ENCODE measurements around the gene TSHZ2. TPM values are rescaled to one million over a fixed set of nuclear protein-coding genes. Genes with fewer than 3 reads are reported as not detected.

TSHZ2 gene
- total RNA-seq, 1 donor from 2014 or later = 9.9 TPM

GRCh38 chr20:53079261-53079691, 107.1 kb downstream of the TSHZ2 start:
- peak overlapping the region; percentile 9 for H3K27ac ChIP-seq (ENCODE audit: low read depth, low read length)
- no peak overlapping the region for H3K4me3 ChIP-seq (ENCODE audit: low read length in 3 of 3)
- no peaks in the 10 kb centered on the region for H3K9me3 ChIP-seq (ENCODE audit: control insufficient read depth in 3 of 3, low read length in 3 of 3)
- H3K27me3 ChIP-seq (ENCODE audit: control insufficient read depth in 3 of 3, insufficient read depth in 3 of 3, low read length in 3 of 3) = no peaks in the 10 kb centered on the region
- H3K9ac ChIP-seq (ENCODE audit: low read depth in 1 of 3, low read length in 3 of 3) = no peak overlapping the region
- H3K4me1 ChIP-seq (ENCODE audit: control insufficient read depth in 3 of 3, insufficient read depth in 3 of 3, low read length in 3 of 3) = peaks cover 6 to 13% (median 10%) of the 10 kb centered on the region in 3 donors
- no peaks in the 10 kb centered on the region for H3K36me3 ChIP-seq (ENCODE audit: control insufficient read depth in 3 of 3, insufficient read depth in 3 of 3, low read length in 3 of 3)

GRCh38 chr20:53079828-53080686, 107.9 kb downstream of the TSHZ2 start:
- Histone ChIP-seq H3K9ac (ENCODE audit: low read depth in 1 of 3, low read length in 3 of 3) (no peak overlapping the region), H3K4me1 (ENCODE audit: control insufficient read depth in 3 of 3, insufficient read depth in 3 of 3, low read length in 3 of 3) (peaks cover 6 to 13% (median 10%) of the 10 kb centered on the region in 3 donors), H3K36me3 (ENCODE audit: control insufficient read depth in 3 of 3, insufficient read depth in 3 of 3, low read length in 3 of 3) (no peaks in the 10 kb centered on the region), H3K27me3 (ENCODE audit: control insufficient read depth in 3 of 3, insufficient read depth in 3 of 3, low read length in 3 of 3) (no peaks in the 10 kb centered on the region), H3K27ac (ENCODE audit: low read depth, low read length) (peak overlapping the region; percentile 9), H3K9me3 (ENCODE audit: control insufficient read depth in 3 of 3, low read length in 3 of 3) (no peaks in the 10 kb centered on the region), H3K4me3 (ENCODE audit: low read length in 3 of 3) (no peak overlapping the region)

DNA sequence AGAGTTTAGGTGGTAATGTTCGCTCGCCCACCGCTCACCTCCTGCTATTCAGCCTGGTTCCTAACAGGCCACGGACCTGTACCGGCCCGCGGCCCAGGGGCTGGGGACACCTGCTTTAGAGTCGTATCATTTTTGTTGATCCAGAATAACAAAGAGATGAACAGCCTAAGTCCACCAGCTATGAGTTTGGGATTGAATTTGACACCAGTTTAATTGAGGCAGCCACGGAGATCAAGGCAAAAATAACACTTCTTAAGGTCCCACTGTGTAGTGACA, 108.5 kb downstream of the TSHZ2 start:
- Histone ChIP-seq H3K4me3 (ENCODE audit: low read length in 3 of 3) (no peak overlapping the region), H3K27me3 (ENCODE audit: control insufficient read depth in 3 of 3, insufficient read depth in 3 of 3, low read length in 3 of 3) (no peaks in the 10 kb centered on the region), H3K36me3 (ENCODE audit: control insufficient read depth in 3 of 3, insufficient read depth in 3 of 3, low read length in 3 of 3) (no peaks in the 10 kb centered on the region), H3K9ac (ENCODE audit: low read depth in 1 of 3, low read length in 3 of 3) (no peak overlapping the region), H3K27ac (ENCODE audit: low read depth, low read length) (peak overlapping the region; percentile 9), H3K9me3 (ENCODE audit: control insufficient read depth in 3 of 3, low read length in 3 of 3) (no peaks in the 10 kb centered on the region), H3K4me1 (ENCODE audit: control insufficient read depth in 3 of 3, insufficient read depth in 3 of 3, low read length in 3 of 3) (peaks cover 4 to 12% (median 10%) of the 10 kb centered on the region in 3 donors)

- Histone ChIP-seq H3K9ac (ENCODE audit: low read depth in 1 of 3, low read length in 3 of 3) (no peak overlapping the region), H3K4me3 (ENCODE audit: low read length in 3 of 3) (no peak overlapping the region), H3K27ac (ENCODE audit: low read depth, low read length) (peak overlapping the region; percentile 9), H3K4me1 (ENCODE audit: control insufficient read depth in 3 of 3, insufficient read depth in 3 of 3, low read length in 3 of 3) (peaks cover 2 to 10% (median 10%) of the 10 kb centered on the region in 3 donors), H3K27me3 (ENCODE audit: control insufficient read depth in 3 of 3, insufficient read depth in 3 of 3, low read length in 3 of 3) (no peaks in the 10 kb centered on the region), H3K9me3 (ENCODE audit: control insufficient read depth in 3 of 3, low read length in 3 of 3) (no peaks in the 10 kb centered on the region), H3K36me3 (ENCODE audit: control insufficient read depth in 3 of 3, insufficient read depth in 3 of 3, low read length in 3 of 3) (no peaks in the 10 kb centered on the region)
Observed at GRCh38 chr20:53080969-53081871, 109.1 kb downstream of the TSHZ2 start.

GRCh38 chr20:53081916-53082863, 110.0 kb downstream of the TSHZ2 start:
- H3K4me3 ChIP-seq (ENCODE audit: low read length in 3 of 3) = no peak overlapping the region
- H3K4me1 ChIP-seq (ENCODE audit: control insufficient read depth in 3 of 3, insufficient read depth in 3 of 3, low read length in 3 of 3) = peaks cover 0 to 13% (median 10%) of the 10 kb centered on the region in 3 donors
- no peaks in the 10 kb centered on the region for H3K36me3 ChIP-seq (ENCODE audit: control insufficient read depth in 3 of 3, insufficient read depth in 3 of 3, low read length in 3 of 3)
- H3K27me3 ChIP-seq (ENCODE audit: control insufficient read depth in 3 of 3, insufficient read depth in 3 of 3, low read length in 3 of 3) = no peaks in the 10 kb centered on the region
- no peaks in the 10 kb centered on the region for H3K9me3 ChIP-seq (ENCODE audit: control insufficient read depth in 3 of 3, low read length in 3 of 3)
- H3K9ac ChIP-seq (ENCODE audit: low read depth in 1 of 3, low read length in 3 of 3) = no peak overlapping the region
- peak overlapping the region; percentile 3 for H3K27ac ChIP-seq (ENCODE audit: low read depth, low read length)

DNA sequence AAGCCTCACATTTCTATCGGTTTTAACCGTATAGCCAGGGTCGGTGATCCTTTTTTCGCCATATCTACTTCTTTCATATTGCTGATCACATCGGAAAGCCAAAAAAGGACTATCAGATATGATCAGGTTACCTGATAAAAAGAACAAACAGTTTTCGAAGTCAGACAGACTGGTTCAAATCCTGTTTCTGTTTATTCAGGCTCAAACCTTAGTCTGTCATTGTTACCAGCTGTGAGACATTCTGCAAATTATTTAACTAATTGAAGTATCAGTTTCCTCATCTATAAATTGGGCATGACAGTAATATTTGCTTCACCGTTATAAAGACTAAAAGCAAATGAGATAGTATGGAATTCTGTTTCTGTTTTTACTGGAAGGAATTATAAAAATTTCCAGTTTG, 111.3 kb downstream of the TSHZ2 start:
- Histone ChIP-seq H3K4me1 (ENCODE audit: control insufficient read depth in 3 of 3, insufficient read depth in 3 of 3, low read length in 3 of 3) (peaks cover 0 to 8% (median 7%) of the 10 kb centered on the region in 3 donors), H3K36me3 (ENCODE audit: control insufficient read depth in 3 of 3, insufficient read depth in 3 of 3, low read length in 3 of 3) (no peaks in the 10 kb centered on the region), H3K9me3 (ENCODE audit: control insufficient read depth in 3 of 3, low read length in 3 of 3) (no peaks in the 10 kb centered on the region), H3K27me3 (ENCODE audit: control insufficient read depth in 3 of 3, insufficient read depth in 3 of 3, low read length in 3 of 3) (no peaks in the 10 kb centered on the region), H3K9ac (ENCODE audit: low read depth in 1 of 3, low read length in 3 of 3) (no peak overlapping the region), H3K4me3 (ENCODE audit: low read length in 3 of 3) (no peak overlapping the region), H3K27ac (ENCODE audit: low read depth, low read length) (no peak overlapping the region)

GRCh38 chr20:53084408-53084997, 112.3 kb downstream of the TSHZ2 start:
- H3K36me3 ChIP-seq (ENCODE audit: control insufficient read depth in 3 of 3, insufficient read depth in 3 of 3, low read length in 3 of 3) = no peaks in the 10 kb centered on the region
- H3K4me1 ChIP-seq (ENCODE audit: control insufficient read depth in 3 of 3, insufficient read depth in 3 of 3, low read length in 3 of 3) = peaks cover 0 to 10% (median 3%) of the 10 kb centered on the region in 3 donors
- no peaks in the 10 kb centered on the region for H3K9me3 ChIP-seq (ENCODE audit: control insufficient read depth in 3 of 3, low read length in 3 of 3)
- no peak overlapping the region for H3K4me3 ChIP-seq (ENCODE audit: low read length in 3 of 3)
- peaks cover 0 to 4% (median 0%) of the 10 kb centered on the region in 3 donors for H3K27me3 ChIP-seq (ENCODE audit: control insufficient read depth in 3 of 3, insufficient read depth in 3 of 3, low read length in 3 of 3)
- H3K27ac ChIP-seq (ENCODE audit: low read depth, low read length) = no peak overlapping the region
- no peak overlapping the region for H3K9ac ChIP-seq (ENCODE audit: low read depth in 1 of 3, low read length in 3 of 3)

- Histone ChIP-seq H3K4me1 (ENCODE audit: control insufficient read depth in 3 of 3, insufficient read depth in 3 of 3, low read length in 3 of 3) (peaks cover 0 to 10% (median 0%) of the 10 kb centered on the region in 3 donors), H3K27me3 (ENCODE audit: control insufficient read depth in 3 of 3, insufficient read depth in 3 of 3, low read length in 3 of 3) (peaks cover 0 to 4% (median 0%) of the 10 kb centered on the region in 3 donors), H3K36me3 (ENCODE audit: control insufficient read depth in 3 of 3, insufficient read depth in 3 of 3, low read length in 3 of 3) (no peaks in the 10 kb centered on the region), H3K9me3 (ENCODE audit: control insufficient read depth in 3 of 3, low read length in 3 of 3) (no peaks in the 10 kb centered on the region), H3K27ac (ENCODE audit: low read depth, low read length) (no peak overlapping the region), H3K9ac (ENCODE audit: low read depth in 1 of 3, low read length in 3 of 3) (no peak overlapping the region), H3K4me3 (ENCODE audit: low read length in 3 of 3) (no peak overlapping the region)
Observed at GRCh38 chr20:53085720-53086119, 113.6 kb downstream of the TSHZ2 start.

Data from skeletal muscle tissue (tissue), 4 donors.